MM.1S (cell line): ENCODE measurements around the gene NDUFS6.

Experiments
- DNase-seq: peaks from one replicate; pipeline ENCODE4 v3.0.0-alpha.2; 2015
- H2AFZ ChIP-seq: fragments of 300-600 bp; sonication (generic); 2 replicates; pipeline ENCODE4 v1.6.0; 2016; ENCODE audit warnings: antibody characterized with exemption, low read length
- H3F3A ChIP-seq: fragments of 300-600 bp; sonication (generic); 2 replicates; pipeline ENCODE4 v1.6.1; 2016; ENCODE audit warnings: mild to moderate bottlenecking, antibody characterized with exemption, low read length, moderate library complexity, mixed read lengths; ENCODE audit not compliant: insufficient read depth
- H3K27ac ChIP-seq: fragments of 300-600 bp; sonication (generic); 2 replicates; pipeline ENCODE4 v1.5.1; 2016; ENCODE audit warnings: mild to moderate bottlenecking, low read length
- H3K27me3 ChIP-seq: fragments of 300-600 bp; sonication (generic); replicated peaks from 2 replicates; pipeline ENCODE4 v1.6.0; 2016; ENCODE audit warnings: low read length; ENCODE audit not compliant: insufficient read depth
- H3K36me3 ChIP-seq: fragments of 300-600 bp; sonication (generic); replicated peaks from 2 replicates; pipeline ENCODE4 v1.6.1; 2016; ENCODE audit warnings: mild to moderate bottlenecking, low read length, mixed read lengths; ENCODE audit not compliant: insufficient read depth
- H3K4me1 ChIP-seq: fragments of 300-600 bp; sonication (generic); 2 replicates; pipeline ENCODE4 v1.6.1; 2016; ENCODE audit warnings: low read length, mixed read lengths
- H3K4me2 ChIP-seq: fragments of 300-600 bp; sonication (generic); 2 replicates; pipeline ENCODE4 v1.6.0; 2016; ENCODE audit warnings: low read depth, low read length
- H3K4me3 ChIP-seq: fragments of 300-600 bp; sonication (generic); 2 replicates; pipeline ENCODE4 v1.5.1; 2016; ENCODE audit warnings: low read length, mixed read lengths
- H3K79me2 ChIP-seq: fragments of 300-600 bp; sonication (generic); 2 replicates; pipeline ENCODE4 v1.6.1; 2016; ENCODE audit warnings: mixed run types, low read length, mixed read lengths
- H3K9ac ChIP-seq: fragments of 300-600 bp; sonication (generic); 2 replicates; pipeline ENCODE4 v1.6.1; 2016; ENCODE audit warnings: low read length, mixed read lengths
- H3K9me2 ChIP-seq: fragments of 300-600 bp; sonication (generic); replicated peaks from 2 replicates; pipeline ENCODE4 v1.6.1; 2016; ENCODE audit warnings: mild to moderate bottlenecking, low read length, mixed read lengths; ENCODE audit not compliant: insufficient read depth
- H3K9me3 ChIP-seq: fragments of 300-600 bp; sonication (generic); replicated peaks from 2 replicates; pipeline ENCODE4 v1.6.1; 2016; ENCODE audit warnings: mild to moderate bottlenecking, low read length, mixed read lengths; ENCODE audit not compliant: insufficient read depth
- H4K20me1 ChIP-seq: fragments of 300-600 bp; sonication (generic); 2 replicates; pipeline ENCODE4 v1.6.1; 2016; ENCODE audit warnings: mild to moderate bottlenecking, low read length, moderate library complexity, mixed read lengths; ENCODE audit not compliant: insufficient read depth
- CTCF ChIP-seq: fragments of 300-600 bp; sonication (generic); IDR thresholded peaks from 2 replicates; pipeline ENCODE4 v1.5.1; 2016; ENCODE audit warnings: antibody characterized with exemption, low read length, mixed read lengths
- EZH2 ChIP-seq: fragments of 300-600 bp; sonication (generic); optimal IDR thresholded peaks from 2 replicates; pipeline ENCODE3; 2017; ENCODE audit warnings: low read depth, mild to moderate bottlenecking, antibody characterized with exemption, low read length, mixed read lengths
- EZH2phosphoT487 ChIP-seq: fragments of 300-600 bp; sonication (generic); IDR thresholded peaks from 2 replicates; pipeline ENCODE4 v1.6.1; 2018; ENCODE audit warnings: antibody characterized with exemption, low read length

Gene NDUFS6

GRCh38 chr5:1856596-1857255 is 55.5 kb downstream of the NDUFS6 start:
- H3K4me2 ChIP-seq = no peak overlapping the region
- DNase-seq = no peak
- no peak overlapping the region for H2AFZ ChIP-seq

GRCh38 chr5:1857256-1857600 is 56.0 kb downstream of the NDUFS6 start:
- TF ChIP-seq EZH2 (no peak), CTCF (no peak), EZH2phosphoT487 (no peak)
- H3K4me3 ChIP-seq = no peak overlapping the region
- no peak overlapping the region for H3K27ac ChIP-seq
- no peaks in the 10 kb centered on the region for H3K79me2 ChIP-seq
- no peak overlapping the region for H3K9ac ChIP-seq
- peaks cover 54% of the 10 kb centered on the region for H3K27me3 ChIP-seq
- H3K4me2 ChIP-seq = no peak overlapping the region
- DNase-seq = no peak
- H3K9me3 ChIP-seq = no peaks in the 10 kb centered on the region
- no peaks in the 10 kb centered on the region for H3F3A ChIP-seq
- H3K9me2 ChIP-seq = no peaks in the 10 kb centered on the region
- H4K20me1 ChIP-seq = no peaks in the 10 kb centered on the region
- no peaks in the 10 kb centered on the region for H3K36me3 ChIP-seq
- H2AFZ ChIP-seq = no peak overlapping the region
- no peaks in the 10 kb centered on the region for H3K4me1 ChIP-seq

More at GRCh38 chr5:1856596-1857255, 55.5 kb downstream of the NDUFS6 start:
- peaks cover 52% of the 10 kb centered on the region for H3K27me3 ChIP-seq
- TF ChIP-seq EZH2 (no peak), EZH2phosphoT487 (no peak), CTCF (no peak)
- H3K27ac ChIP-seq = no peak overlapping the region
- H3K4me1 ChIP-seq = no peaks in the 10 kb centered on the region
- no peaks in the 10 kb centered on the region for H3K36me3 ChIP-seq
- H3K4me3 ChIP-seq = no peak overlapping the region
- no peak overlapping the region for H3K9ac ChIP-seq
- H3K9me3 ChIP-seq = no peaks in the 10 kb centered on the region
- H3K79me2 ChIP-seq = no peaks in the 10 kb centered on the region
- no peaks in the 10 kb centered on the region for H4K20me1 ChIP-seq
- H3F3A ChIP-seq = no peaks in the 10 kb centered on the region
- H3K9me2 ChIP-seq = no peaks in the 10 kb centered on the region

GRCh38 chr5:1858436-1858835 is 57.2 kb downstream of the NDUFS6 start:
- DNase-seq = no peak
- Histone ChIP-seq H3F3A (no peaks in the 10 kb centered on the region), H3K4me1 (no peaks in the 10 kb centered on the region), H3K36me3 (no peaks in the 10 kb centered on the region), H2AFZ (no peak overlapping the region), H3K79me2 (no peaks in the 10 kb centered on the region), H3K9me3 (no peaks in the 10 kb centered on the region), H3K4me2 (no peak overlapping the region), H3K9me2 (no peaks in the 10 kb centered on the region), H3K27me3 (peaks cover 57% of the 10 kb centered on the region), H3K4me3 (no peak overlapping the region), H3K9ac (no peak overlapping the region), H4K20me1 (no peaks in the 10 kb centered on the region), H3K27ac (no peak overlapping the region)
- no peak for TF ChIP-seq EZH2phosphoT487

- no peak for DNase-seq
- Histone ChIP-seq H3K9me2 (no peaks in the 10 kb centered on the region), H3F3A (no peaks in the 10 kb centered on the region), H3K4me2 (no peak overlapping the region), H4K20me1 (no peaks in the 10 kb centered on the region), H3K9ac (no peak overlapping the region), H3K9me3 (no peaks in the 10 kb centered on the region), H2AFZ (no peak overlapping the region), H3K79me2 (no peaks in the 10 kb centered on the region), H3K27me3 (peaks cover 57% of the 10 kb centered on the region), H3K27ac (no peak overlapping the region), H3K4me3 (no peak overlapping the region), H3K36me3 (no peaks in the 10 kb centered on the region), H3K4me1 (no peaks in the 10 kb centered on the region)
- no peak for TF ChIP-seq EZH2
- TF ChIP-seq CTCF = no peak
- no peak for TF ChIP-seq EZH2phosphoT487
Observed at GRCh38 chr5:1859099-1859498, 57.9 kb downstream of the NDUFS6 start.
